Activated CD4-positive, alpha-beta T cell treated with anti-CD3 and anti-CD28 coated beads, Interleukin-2, amount 10 ng/mL, durations not matched to agents 7 days and 5 days (primary cell): Measurements from ENCODE around the gene KRTAP5-6. TPM values are rescaled to one million over a fixed set of nuclear protein-coding genes. Genes with fewer than 3 reads are reported as not detected.
"Not testable (repeated sequence)": the region's sequence is repeated elsewhere in the genome, so short reads cannot be mapped to it uniquely, and the experiment has no call there.

Source experiments
- CTCF ChIA-PET: fragments of 350-600 bp; sonication (Branson Sonifier 250); formaldehyde crosslinking; loops from one replicate; lab custom pipeline; 2021; ENCODE audit warnings: antibody characterized with exemption; lab: Charles Lee
- POLR2A ChIA-PET: fragments of 350-600 bp; sonication (Branson Sonifier 250); formaldehyde crosslinking; loops from one replicate; lab custom pipeline; 2021; ENCODE audit warnings: antibody characterized with exemption; lab: Charles Lee
- DNase-seq: peaks from one replicate; pipeline ENCODE4 v3.0.0-alpha.2; 2020
- H3K27ac Mint-ChIP-seq: one replicate; pipeline ENCODE4 v1.8.0; 2021; ENCODE audit warnings: mild to moderate bottlenecking, moderate library complexity, mixed read lengths
- H3K27me3 Mint-ChIP-seq: one replicate; pipeline ENCODE4 v1.8.0; 2021; ENCODE audit warnings: mixed read lengths
- H3K36me3 Mint-ChIP-seq: one replicate; pipeline ENCODE4 v1.8.0; 2021; ENCODE audit warnings: low read depth, mixed read lengths
- H3K4me1 Mint-ChIP-seq: one replicate; pipeline ENCODE4 v1.8.0; 2021; ENCODE audit warnings: mixed read lengths
- H3K4me3 Mint-ChIP-seq: one replicate; pipeline ENCODE4 v1.8.0; 2021; ENCODE audit warnings: mild to moderate bottlenecking, moderate library complexity, mixed read lengths
- H3K9me3 Mint-ChIP-seq: one replicate; pipeline ENCODE4 v1.8.0; 2021; ENCODE audit warnings: mixed read lengths
- total RNA-seq, 2 experiments: library from RNA; stranded (reverse); gene quantifications; one replicate each; pipeline ENCODE4 v1.2.3, GENCODE V29; 2021

KRTAP5-6 gene
- total RNA-seq, 2 experiments from 2014 or later: not detected

- CTCF ChIA-PET: interaction anchor here (0.6 to 1.1 kb wide), 2 partner anchors 10 to 299 kb away, joined by 3 read pairs; no protein-coding TSS in a partner anchor
Observed at GRCh38 chr11:1682225-1682905, 14.6 kb upstream of the KRTAP5-6 start.

GRCh38 chr11:1683216-1683615, 13.8 kb upstream of the KRTAP5-6 start:
- H3K4me3 Mint-ChIP-seq, H3K27me3 Mint-ChIP-seq, DNase-seq, H3K27ac Mint-ChIP-seq, H3K9me3 Mint-ChIP-seq, H3K4me1 Mint-ChIP-seq, H3K36me3 Mint-ChIP-seq, POLR2A ChIA-PET, CTCF ChIA-PET: not testable (repeated sequence)

More at GRCh38 chr11:1682225-1682905, 14.6 kb upstream of the KRTAP5-6 start:
- DNase-seq: no peak
- H3K27ac Mint-ChIP-seq: no peak overlapping the region
- POLR2A ChIA-PET: no interaction called here
- no peaks in the 10 kb centered on the region for H3K4me1 Mint-ChIP-seq
- H3K9me3 Mint-ChIP-seq: no peaks in the 10 kb centered on the region
- H3K4me3 Mint-ChIP-seq: no peak overlapping the region
- H3K27me3 Mint-ChIP-seq: peaks cover 5% of the 10 kb centered on the region
- H3K36me3 Mint-ChIP-seq: no peaks in the 10 kb centered on the region

- CTCF ChIA-PET, H3K27ac Mint-ChIP-seq, DNase-seq, H3K9me3 Mint-ChIP-seq, POLR2A ChIA-PET, H3K4me3 Mint-ChIP-seq, H3K36me3 Mint-ChIP-seq, H3K4me1 Mint-ChIP-seq: not testable (repeated sequence)
- H3K27me3 Mint-ChIP-seq: peaks cover 10% of the 10 kb centered on the region
Observed at GRCh38 chr11:1683904-1684572, 13.0 kb upstream of the KRTAP5-6 start.

- H3K4me3 Mint-ChIP-seq, POLR2A ChIA-PET, H3K4me1 Mint-ChIP-seq, H3K36me3 Mint-ChIP-seq, DNase-seq, CTCF ChIA-PET, H3K9me3 Mint-ChIP-seq, H3K27ac Mint-ChIP-seq: not testable (repeated sequence)
- peaks cover 14% of the 10 kb centered on the region for H3K27me3 Mint-ChIP-seq
Observed at GRCh38 chr11:1684886-1685874, 11.8 kb upstream of the KRTAP5-6 start.

GRCh38 chr11:1686220-1686619, 10.8 kb upstream of the KRTAP5-6 start:
- H3K27me3 Mint-ChIP-seq: peaks cover 21% of the 10 kb centered on the region
- H3K9me3 Mint-ChIP-seq, H3K27ac Mint-ChIP-seq, H3K4me3 Mint-ChIP-seq, CTCF ChIA-PET, DNase-seq, H3K4me1 Mint-ChIP-seq, POLR2A ChIA-PET, H3K36me3 Mint-ChIP-seq: not testable (repeated sequence)

- H3K27ac Mint-ChIP-seq, H3K4me3 Mint-ChIP-seq, H3K4me1 Mint-ChIP-seq, POLR2A ChIA-PET, H3K36me3 Mint-ChIP-seq, DNase-seq, H3K9me3 Mint-ChIP-seq, CTCF ChIA-PET: not testable (repeated sequence)
- peaks cover 16% of the 10 kb centered on the region for H3K27me3 Mint-ChIP-seq
Observed at GRCh38 chr11:1688336-1688947, 8.6 kb upstream of the KRTAP5-6 start.

GRCh38 chr11:1689250-1690166, 7.5 kb upstream of the KRTAP5-6 start:
- H3K4me3 Mint-ChIP-seq, H3K9me3 Mint-ChIP-seq, DNase-seq, H3K4me1 Mint-ChIP-seq, H3K27ac Mint-ChIP-seq, H3K36me3 Mint-ChIP-seq, POLR2A ChIA-PET: not testable (repeated sequence)
- CTCF ChIA-PET: interaction anchor here (0.5 to 1.2 kb wide), 2 partner anchors 70 to 143 kb away, joined by 3 read pairs; no protein-coding TSS in a partner anchor
- H3K27me3 Mint-ChIP-seq: peaks cover 16% of the 10 kb centered on the region

GRCh38 chr11:1690167-1691025, 6.6 kb upstream of the KRTAP5-6 start:
- CTCF ChIA-PET: interaction anchor here (1.2 to 5.6 kb wide), 4 partner anchors 142 to 461 kb away, joined by 3 to 139 read pairs (median 28); partner anchors contain the start of gene SYT8
- POLR2A ChIA-PET: no interaction called here
- H3K27ac Mint-ChIP-seq: no peak overlapping the region
- no peak overlapping the region for H3K4me3 Mint-ChIP-seq
- peaks cover 16% of the 10 kb centered on the region for H3K27me3 Mint-ChIP-seq
- no peak for DNase-seq
- peaks cover 4% of the 10 kb centered on the region for H3K4me1 Mint-ChIP-seq
- H3K9me3 Mint-ChIP-seq: no peaks in the 10 kb centered on the region
- no peaks in the 10 kb centered on the region for H3K36me3 Mint-ChIP-seq

GRCh38 chr11:1691026-1691877, 5.7 kb upstream of the KRTAP5-6 start:
- H3K27me3 Mint-ChIP-seq: peaks cover 16% of the 10 kb centered on the region
- no peaks in the 10 kb centered on the region for H3K36me3 Mint-ChIP-seq
- H3K9me3 Mint-ChIP-seq: no peaks in the 10 kb centered on the region
- H3K4me1 Mint-ChIP-seq: peaks cover 4% of the 10 kb centered on the region
- H3K27ac Mint-ChIP-seq: no peak overlapping the region
- CTCF ChIA-PET: interaction anchor here (0.7 to 5.6 kb wide), 7 partner anchors 19 to 460 kb away, joined by 3 to 139 read pairs (median 17); partner anchors contain the start of gene SYT8
- H3K4me3 Mint-ChIP-seq: no peak overlapping the region
- POLR2A ChIA-PET: no interaction called here
- DNase-seq: no peak
